NB4 (cell line): ENCODE results near the gene MRPL21.

Experiments used
- DNase-seq: peaks from one replicate; pipeline ENCODE4 v3.0.0; 2010; ENCODE audit warnings: low read depth
- H3K4me3 ChIP-seq: one replicate; pipeline ENCODE4 v1.5.1; 2011; ENCODE audit warnings: mild to moderate bottlenecking, low read depth, low read length, moderate library complexity
- CTCF ChIP-seq: IDR thresholded peaks from one replicate; pipeline ENCODE4 v1.5.1; 2012; ENCODE audit warnings: low read depth, low read length
- MYC ChIP-seq: IDR thresholded peaks from 2 replicates; pipeline ENCODE4 v1.6.1; 2011; ENCODE audit warnings: low read depth, low read length
- POLR2A ChIP-seq: IDR thresholded peaks from 2 replicates; pipeline ENCODE4 v1.6.1; 2011; ENCODE audit warnings: mild to moderate bottlenecking; ENCODE audit not compliant: insufficient read length; ENCODE audit errors: extremely low read depth
- TF ChIP-seq, protein P1 (sequence below): IDR thresholded peaks from 2 replicates; pipeline ENCODE4 v1.6.1; 2011; ENCODE audit warnings: low read depth, low read length

The MRPL21 gene

DNA sequence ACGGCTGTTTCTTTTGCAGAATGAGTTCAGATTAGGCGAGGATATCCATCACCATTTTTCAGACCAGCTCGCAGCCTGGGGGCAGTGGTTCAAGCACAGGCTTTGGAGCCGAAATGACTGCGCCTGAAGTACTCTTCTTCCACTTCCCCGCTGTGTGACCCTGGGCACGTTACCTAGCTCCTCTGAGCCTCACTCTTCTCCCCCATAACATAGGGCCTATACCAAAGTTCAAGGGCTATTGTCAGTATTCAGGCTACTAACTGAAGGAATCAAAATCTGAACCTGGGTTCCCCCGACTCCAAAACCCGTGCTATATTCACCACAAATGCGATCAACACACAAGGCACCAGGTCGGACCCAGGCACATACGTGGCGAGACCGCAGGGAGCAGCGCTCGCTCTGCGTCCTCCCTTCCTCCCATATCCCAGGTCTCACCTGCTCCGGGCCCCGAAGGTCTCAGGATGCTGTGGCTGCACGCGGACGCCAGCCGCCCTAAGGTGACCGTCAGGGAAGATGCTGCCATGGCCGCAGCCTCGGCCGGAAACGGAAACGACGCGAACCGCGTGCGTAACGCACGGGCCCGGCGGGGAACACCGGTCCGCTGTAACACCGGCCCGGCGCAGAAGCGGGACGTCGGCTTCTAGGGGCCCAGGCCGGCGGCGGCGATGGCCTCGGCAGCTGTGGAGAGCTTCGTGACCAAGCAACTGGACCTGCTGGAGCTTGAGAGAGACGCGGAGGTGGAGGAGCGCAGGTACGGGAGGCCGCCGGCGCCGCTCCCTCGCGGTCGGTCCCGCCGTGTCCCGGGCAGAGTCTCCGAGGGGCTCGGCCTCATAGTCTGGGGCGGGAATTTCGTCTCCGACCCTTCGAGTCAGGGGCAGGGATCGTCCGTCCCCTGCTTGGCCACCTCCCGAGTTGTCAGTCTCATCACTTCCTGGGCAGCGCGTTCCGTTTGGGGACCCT lies at the start of gene MRPL21, which contains the start of gene IGHMBP2:
MRPL21 (minus strand) TSS at position 545 of the 960 bp plus-strand sequence; CDS start at position 523, 22 bp downstream.
IGHMBP2 (plus strand) TSS at position 604 of the 960 bp plus-strand sequence; CDS start at position 666, 62 bp downstream.
- TF ChIP-seq POLR2A (peak; percentile 87), CTCF (no peak), MYC (peak; percentile 92)
- TF ChIP-seq, protein P1, sequence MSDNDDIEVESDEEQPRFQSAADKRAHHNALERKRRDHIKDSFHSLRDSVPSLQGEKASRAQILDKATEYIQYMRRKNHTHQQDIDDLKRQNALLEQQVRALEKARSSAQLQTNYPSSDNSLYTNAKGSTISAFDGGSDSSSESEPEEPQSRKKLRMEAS: peak; percentile 89
- peak within 1 kb of the TSS; percentile 98 for H3K4me3 ChIP-seq
- peak; percentile 92 for DNase-seq

DNA sequence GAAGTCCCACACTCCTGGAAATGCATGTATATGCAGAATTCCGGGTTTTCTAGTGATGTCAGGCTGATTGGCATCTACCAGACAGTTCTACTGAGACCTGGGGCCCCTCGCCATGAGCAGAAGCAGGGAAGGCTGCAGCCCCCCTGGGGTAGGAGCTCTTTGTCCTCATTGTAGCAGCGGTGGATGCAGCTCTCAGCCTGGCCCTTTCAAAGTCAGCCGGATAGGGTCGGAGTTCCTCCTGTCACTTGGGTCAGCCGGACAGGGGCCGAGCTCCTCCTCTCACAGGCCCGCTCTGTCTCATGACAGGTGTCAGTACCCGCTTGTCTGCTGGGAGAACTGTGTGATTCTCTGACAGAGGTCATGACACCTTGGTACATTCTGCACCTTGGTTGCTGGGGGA lies 47.1 kb upstream of the MRPL21 start:
- TF ChIP-seq POLR2A: no peak
- DNase-seq: no peak
- no peak overlapping the region for H3K4me3 ChIP-seq

DNA sequence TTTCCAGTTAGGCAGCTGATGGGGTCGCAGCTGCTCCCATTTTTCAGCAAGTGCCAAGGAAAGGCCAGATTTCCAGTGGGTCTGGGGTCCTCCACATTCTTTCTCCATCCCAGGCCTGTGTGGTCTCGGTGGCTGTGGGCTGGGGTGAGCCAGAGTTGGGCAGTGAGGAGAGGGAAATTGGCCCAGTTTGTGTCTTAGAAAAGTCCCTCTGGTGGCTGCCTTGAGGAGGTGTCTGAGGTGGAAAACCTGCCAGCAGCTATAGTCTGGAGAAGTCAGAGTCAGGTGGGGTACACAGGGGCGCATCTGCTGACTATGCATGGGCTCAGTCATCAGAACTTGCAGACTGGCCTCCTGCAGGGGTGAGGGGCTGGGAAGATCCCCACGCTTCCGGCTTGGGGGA lies 46.6 kb upstream of the MRPL21 start:
- peak; percentile 48 for DNase-seq
- TF ChIP-seq CTCF (peak; percentile 35), POLR2A (no peak), MYC (no peak)
- TF ChIP-seq, protein P1: no peak
- H3K4me3 ChIP-seq: no peak overlapping the region

DNA sequence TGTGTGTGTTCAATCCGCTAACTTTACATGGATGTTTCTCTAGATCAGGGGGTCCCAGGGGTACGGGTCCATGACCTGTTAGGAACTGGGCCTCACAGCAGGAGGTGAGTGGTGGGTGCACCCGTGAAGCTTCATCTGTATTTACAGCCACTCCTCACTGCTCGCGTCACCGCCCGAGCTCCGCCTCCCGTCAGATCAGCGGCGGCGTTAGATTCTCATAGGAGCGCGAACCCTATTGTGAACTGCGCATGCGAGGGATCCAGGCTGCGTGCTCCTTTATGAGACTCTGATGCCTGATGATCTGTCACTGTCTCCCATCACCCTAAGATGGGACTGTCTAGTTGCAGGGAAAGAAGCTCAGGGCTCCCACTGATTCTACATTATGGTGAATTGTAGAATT lies 45.3 kb upstream of the MRPL21 start:
- H3K4me3 ChIP-seq: no peak overlapping the region
- DNase-seq: no peak
- no peak for TF ChIP-seq MYC
- TF ChIP-seq POLR2A: no peak
- TF ChIP-seq, protein P1: no peak
- no peak for TF ChIP-seq CTCF

DNA sequence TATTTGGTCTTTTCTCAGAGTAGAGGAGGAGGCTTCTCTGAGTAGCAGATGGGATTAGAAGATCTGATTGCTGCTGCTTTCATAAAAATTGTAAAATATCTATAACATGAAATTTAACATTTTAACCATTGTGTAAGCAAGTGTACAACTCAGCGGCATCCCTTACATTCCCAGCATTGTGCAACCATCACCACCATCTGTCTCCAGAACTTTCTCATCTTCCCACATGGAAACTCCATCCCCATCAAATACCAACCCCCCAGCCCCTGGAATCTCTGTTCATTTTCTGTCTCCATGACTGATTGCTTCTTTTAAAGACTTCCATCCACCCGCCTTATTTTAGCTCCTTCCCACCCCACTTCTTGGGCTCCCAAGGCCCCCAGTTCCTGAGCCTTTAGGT lies 44.9 kb upstream of the MRPL21 start:
- H3K4me3 ChIP-seq: no peak overlapping the region
- no peak for TF ChIP-seq MYC
- TF ChIP-seq, protein P1: no peak
- no peak for DNase-seq

DNA sequence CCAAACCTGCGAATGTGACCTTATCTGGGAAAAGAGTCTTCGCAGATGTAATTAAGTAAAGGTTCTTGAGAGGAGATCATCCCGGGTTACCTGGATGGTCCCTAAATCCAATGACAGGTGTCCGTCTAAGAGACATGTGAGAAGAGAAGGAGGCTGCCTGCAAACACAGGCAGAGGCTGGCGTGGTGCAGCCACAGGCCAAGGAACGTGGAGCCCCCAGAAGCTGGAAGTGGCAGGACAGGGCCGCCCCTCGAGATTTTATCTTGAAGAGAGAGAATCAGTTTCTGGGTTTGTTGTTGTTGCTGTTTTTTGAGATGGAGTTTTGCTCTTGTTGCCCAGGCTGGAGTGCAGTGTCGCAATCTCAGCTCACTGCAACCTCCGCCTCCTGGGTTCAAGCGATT lies 43.5 kb upstream of the MRPL21 start:
- DNase-seq: no peak
- TF ChIP-seq MYC (no peak), CTCF (no peak), POLR2A (no peak)
- TF ChIP-seq, protein P1: no peak
- H3K4me3 ChIP-seq: no peak overlapping the region
